Gastroesophageal sphincter (tissue), 4 donors: ENCODE results near the gene TMEM138. TPM values are rescaled to one million over a fixed set of nuclear protein-coding genes. Genes with fewer than 3 reads are reported as not detected.
A peak's percentile ranks its signal among the peaks of the same experiment; 100 is the strongest.

Experiments
- ATAC-seq: fragments of 150-250 bp; one replicate; pipeline ENCODE4 v1.9.1; 2016; ENCODE audit warnings: mild to moderate bottlenecking, moderate library complexity
- H3K27ac ChIP-seq, 4 donors: fragments of 200-600 bp; sonication (generic) in 3 of 4; 1 replicate in 3 of 4; 2 replicates in 1 of 4; pipeline ENCODE4 v1.5.1; 2016 to 2019
- H3K27me3 ChIP-seq: fragments of 200-600 bp; sonication (generic); one replicate; pipeline ENCODE4 v1.5.1; 2019
- H3K36me3 ChIP-seq, 2 donors: fragments of 200-600 bp; sonication (generic); one replicate each; pipeline ENCODE4 v1.5.1; 2019; ENCODE audit warnings: control low read depth in 1 of 2
- H3K4me1 ChIP-seq, 3 donors: fragments of 200-600 bp; sonication (generic); 1 replicate in 2 of 3; 2 replicates in 1 of 3; pipeline ENCODE4 v1.5.1; 2016 to 2019; ENCODE audit warnings: control low read depth in 2 of 3
- H3K4me3 ChIP-seq, 2 donors: fragments of 200-600 bp; sonication (generic); one replicate each; pipeline ENCODE4 v1.5.1; 2019; ENCODE audit warnings: mild to moderate bottlenecking in 1 of 2, moderate library complexity in 1 of 2
- H3K9me3 ChIP-seq, 3 donors: fragments of 200-600 bp; sonication (generic); one replicate each; pipeline ENCODE4 v1.5.1; 2017 to 2019; ENCODE audit warnings: control low read depth in 2 of 3
- EP300 ChIP-seq: sonication (generic); formaldehyde crosslinking; IDR thresholded peaks from one replicate; pipeline ENCODE4 v1.6.1; 2017; ENCODE audit warnings: antibody characterized with exemption, mild to moderate bottlenecking
- POLR2A ChIP-seq, 2 donors: fragments of 450-650 bp; IDR thresholded peaks; one replicate each; pipeline ENCODE4 v1.6.1; 2017; ENCODE audit warnings: antibody characterized with exemption in 2 of 2, mild to moderate bottlenecking in 2 of 2, moderate library complexity in 1 of 2
- POLR2AphosphoS5 ChIP-seq: sonication (generic); formaldehyde crosslinking; IDR thresholded peaks from one replicate; pipeline ENCODE4 v1.6.1; 2017; ENCODE audit warnings: antibody characterized with exemption
- WGBS, 2 donors: methylation state at CpG; one replicate each; pipeline ENCODE4 v1.1.5; 2018; ENCODE audit warnings: low coverage in 1 of 2; 5-methylcytosine and 5-hydroxymethylcytosine counted together
- total RNA-seq, 4 donors: library from RNA; depleted of rRNA; stranded (reverse); fragments of >200 nt; gene quantifications; one replicate each; pipeline ENCODE4 v1.1.0, GENCODE V29; 2016
- TF ChIP-seq, protein P1 (sequence below), 4 experiments: fragments of 200-600 bp in 2 of 4; fragments of 450-650 bp in 2 of 4; sonication (generic) in 1 of 4; IDR thresholded peaks; one replicate each; pipeline ENCODE4 v1.5.1; 2017 to 2019; ENCODE audit warnings: antibody characterized with exemption in 4 of 4, mild to moderate bottlenecking in 2 of 4, moderate library complexity in 2 of 4

The TMEM138 gene
- total RNA-seq, 4 donors from 2014 or later, result 18.3 to 37.0 (median 21.7) TPM

DNA sequence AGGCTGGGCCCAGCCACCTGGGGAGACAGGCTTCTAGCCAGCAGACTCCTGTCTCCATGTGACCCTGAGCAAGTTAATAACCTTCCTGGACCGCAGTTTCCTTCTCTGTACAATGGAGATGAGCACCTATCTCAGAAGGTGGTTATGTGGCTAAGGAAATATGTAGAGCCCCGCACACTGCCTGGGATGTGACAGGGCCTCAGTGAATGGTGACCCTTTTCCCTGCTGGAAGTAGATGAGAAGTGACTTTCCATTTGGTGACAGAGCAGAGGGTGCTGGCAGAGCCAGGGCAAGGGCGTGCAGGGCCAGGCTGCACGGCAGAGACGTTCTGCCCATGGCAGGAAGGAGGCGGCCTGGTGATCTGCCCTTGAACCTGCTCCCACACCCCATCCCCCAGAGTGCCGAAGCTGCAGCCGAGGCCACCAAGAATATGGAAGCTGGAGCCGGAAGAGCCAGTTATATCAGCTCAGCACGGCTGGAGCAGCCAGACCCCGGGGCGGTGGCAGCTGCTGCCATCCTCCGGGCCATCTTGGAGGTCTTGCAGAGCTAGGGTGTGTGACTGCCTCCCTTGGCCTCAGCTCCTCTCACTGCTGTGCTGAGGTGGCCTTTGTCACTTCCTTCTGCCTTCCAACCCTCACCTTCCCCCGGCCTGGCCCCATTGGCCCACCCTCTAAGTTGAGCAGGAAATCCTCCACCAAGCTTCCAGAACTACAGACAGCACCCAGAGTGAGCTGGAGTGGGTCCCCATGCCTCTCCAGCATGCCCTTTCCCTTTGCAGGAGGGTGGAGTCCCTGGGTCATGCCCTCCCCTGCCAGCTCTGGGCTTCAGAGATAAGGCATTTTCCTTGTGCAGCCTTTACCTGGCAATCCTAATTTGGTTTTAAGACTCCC is 16.0 kb upstream of the TMEM138 start:
- ATAC-seq, result no peak
- Histone ChIP-seq H3K4me1 (no peaks in the 10 kb centered on the region), H3K27me3 (no peaks in the 10 kb centered on the region), H3K4me3 (no peak overlapping the region), H3K36me3 (peaks cover 0 to 89% of the 10 kb centered on the region in 2 donors), H3K27ac (no peak overlapping the region), H3K9me3 (no peaks in the 10 kb centered on the region)
- TF ChIP-seq POLR2AphosphoS5 (no peak), POLR2A (IDR thresholded peaks at IDR 0.05) (no peak), EP300 (no peak)
- TF ChIP-seq, protein P1, sequence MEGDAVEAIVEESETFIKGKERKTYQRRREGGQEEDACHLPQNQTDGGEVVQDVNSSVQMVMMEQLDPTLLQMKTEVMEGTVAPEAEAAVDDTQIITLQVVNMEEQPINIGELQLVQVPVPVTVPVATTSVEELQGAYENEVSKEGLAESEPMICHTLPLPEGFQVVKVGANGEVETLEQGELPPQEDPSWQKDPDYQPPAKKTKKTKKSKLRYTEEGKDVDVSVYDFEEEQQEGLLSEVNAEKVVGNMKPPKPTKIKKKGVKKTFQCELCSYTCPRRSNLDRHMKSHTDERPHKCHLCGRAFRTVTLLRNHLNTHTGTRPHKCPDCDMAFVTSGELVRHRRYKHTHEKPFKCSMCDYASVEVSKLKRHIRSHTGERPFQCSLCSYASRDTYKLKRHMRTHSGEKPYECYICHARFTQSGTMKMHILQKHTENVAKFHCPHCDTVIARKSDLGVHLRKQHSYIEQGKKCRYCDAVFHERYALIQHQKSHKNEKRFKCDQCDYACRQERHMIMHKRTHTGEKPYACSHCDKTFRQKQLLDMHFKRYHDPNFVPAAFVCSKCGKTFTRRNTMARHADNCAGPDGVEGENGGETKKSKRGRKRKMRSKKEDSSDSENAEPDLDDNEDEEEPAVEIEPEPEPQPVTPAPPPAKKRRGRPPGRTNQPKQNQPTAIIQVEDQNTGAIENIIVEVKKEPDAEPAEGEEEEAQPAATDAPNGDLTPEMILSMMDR (IDR thresholded peaks at IDR 0.05), result no peak
- 68 to 93% methylated on average over 2 to 5 of the region's 14 CpGs for WGBS, 2 donors

DNA sequence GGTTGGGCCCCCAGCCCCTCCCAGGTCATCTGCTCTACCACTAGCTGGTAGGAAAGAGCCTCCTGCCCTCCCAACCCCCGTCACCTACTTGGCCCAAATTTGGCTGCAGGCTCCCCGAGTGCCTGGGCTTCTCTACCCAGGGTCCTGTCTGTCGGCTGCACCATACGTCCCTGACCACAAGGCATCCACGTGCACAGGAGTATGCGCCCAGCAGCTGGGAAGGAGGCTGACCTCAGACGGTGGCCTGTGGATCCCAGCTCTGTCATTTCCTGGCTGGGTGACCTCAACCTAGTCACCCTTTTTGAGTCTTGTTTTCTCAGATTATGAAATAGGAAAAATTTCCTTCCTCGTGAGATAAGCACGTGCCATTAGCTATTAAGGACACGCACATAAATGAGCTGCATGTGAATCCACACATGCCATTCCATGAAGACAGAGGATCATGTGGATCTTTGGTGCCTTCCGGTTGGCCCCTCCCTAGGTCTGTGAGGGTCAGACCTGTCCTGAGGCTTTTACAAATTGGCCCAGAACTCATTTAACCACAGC is 14.2 kb upstream of the TMEM138 start:
- WGBS, 2 donors, result 79 to 87% methylated on average over 4 to 7 of the region's 11 CpGs
- H3K27me3 ChIP-seq, result no peaks in the 10 kb centered on the region
- peak; percentile 67 for ATAC-seq
- H3K36me3 ChIP-seq, result peaks cover 0 to 88% of the 10 kb centered on the region in 2 donors
- H3K27ac ChIP-seq, result no peak overlapping the region
- H3K4me3 ChIP-seq, result no peak overlapping the region
- no peaks in the 10 kb centered on the region for H3K9me3 ChIP-seq
- no peaks in the 10 kb centered on the region for H3K4me1 ChIP-seq
- no peak for TF ChIP-seq POLR2A (IDR thresholded peaks at IDR 0.05)
- no peak for TF ChIP-seq POLR2AphosphoS5
- TF ChIP-seq, protein P1 (IDR thresholded peaks at IDR 0.05), result no peak
- no peak for TF ChIP-seq EP300

DNA sequence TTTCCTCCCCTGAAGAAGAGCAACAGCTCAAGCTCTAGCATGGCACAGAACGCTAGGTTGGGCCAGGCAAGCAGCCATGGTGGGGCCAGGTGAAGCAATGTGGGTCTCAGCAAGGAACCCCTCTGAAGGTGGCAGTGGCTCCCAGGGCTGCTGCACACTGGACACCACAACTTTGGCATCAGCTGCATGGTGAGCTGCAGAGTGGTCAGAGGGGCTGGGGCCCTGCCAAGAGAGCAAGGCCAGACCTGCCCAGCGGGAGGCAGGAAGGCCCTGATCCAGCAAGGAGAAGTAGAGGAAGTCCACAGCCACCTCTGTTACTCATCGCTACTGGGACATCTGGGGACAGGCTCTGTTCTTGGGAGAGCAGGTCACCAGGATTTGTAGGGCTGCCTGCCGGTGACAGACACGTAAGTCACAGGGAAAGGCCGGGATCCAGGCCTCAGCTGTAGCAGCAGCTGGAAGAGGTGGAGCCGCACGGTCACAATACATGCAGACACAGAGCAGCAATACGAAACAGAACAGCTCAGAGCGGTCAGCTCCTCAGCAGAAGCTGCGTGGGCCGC is 12.9 kb upstream of the TMEM138 start:
- Histone ChIP-seq H3K27me3 (no peaks in the 10 kb centered on the region), H3K9me3 (no peaks in the 10 kb centered on the region), H3K4me3 (no peak overlapping the region), H3K4me1 (no peaks in the 10 kb centered on the region), H3K27ac (no peak overlapping the region), H3K36me3 (peaks cover 0 to 90% of the 10 kb centered on the region in 2 donors)
- WGBS, 2 donors, result 69% methylated on average over 3 of the region's 12 CpGs; no CpG with 5 or more reads in 1 of the 2 donors
- TF ChIP-seq POLR2AphosphoS5 (no peak), POLR2A (IDR thresholded peaks at IDR 0.05) (no peak), EP300 (no peak)
- TF ChIP-seq, protein P1 (IDR thresholded peaks at IDR 0.05), result no peak
- no peak for ATAC-seq

DNA sequence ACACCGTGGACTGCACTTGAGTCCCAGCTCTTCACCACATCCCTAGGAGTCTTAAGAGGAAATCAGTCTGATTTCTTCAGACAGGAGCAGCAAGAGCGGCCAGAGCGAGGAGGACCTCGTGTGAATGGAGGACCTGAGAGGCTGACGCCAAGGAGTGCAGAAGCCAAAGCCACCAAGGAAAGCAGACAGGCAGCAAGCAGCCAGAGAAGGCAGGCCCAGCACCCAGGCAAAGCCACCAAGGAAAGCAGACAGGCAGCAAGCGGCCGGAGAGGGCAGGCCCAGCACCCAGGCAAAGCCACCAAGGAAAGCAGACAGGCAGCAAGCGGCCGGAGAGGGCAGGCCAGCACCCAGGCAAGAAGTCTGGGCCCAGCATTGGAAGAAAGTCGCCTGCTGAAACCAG is 12.3 kb upstream of the TMEM138 start:
- Histone ChIP-seq H3K27me3 (no peaks in the 10 kb centered on the region), H3K27ac (no peak overlapping the region), H3K36me3 (peaks cover 0 to 96% of the 10 kb centered on the region in 2 donors), H3K4me1 (no peaks in the 10 kb centered on the region), H3K4me3 (no peak overlapping the region), H3K9me3 (no peaks in the 10 kb centered on the region)
- WGBS, 2 donors, result 88 to 100% methylated on average over 1 to 7 of the region's 10 CpGs
- ATAC-seq, result no peak
- TF ChIP-seq, protein P1 (IDR thresholded peaks at IDR 0.05), result no peak
- TF ChIP-seq POLR2A (IDR thresholded peaks at IDR 0.05), result no peak
- TF ChIP-seq EP300, result no peak
- no peak for TF ChIP-seq POLR2AphosphoS5
